NOMO-1 treated with DMSO at 0.1 percent for 48 hours (cell line): ENCODE data around the gene RSL24D1.
A peak's percentile ranks its signal among the peaks of the same experiment; 100 is the strongest.
"Not testable (repeated sequence)": the region's sequence is repeated elsewhere in the genome, so short reads cannot be mapped to it uniquely, and the experiment has no call there.

Experiments
- DNase-seq: peaks from one replicate; lab custom pipeline; 2025; ENCODE audit not compliant: unreplicated experiment; lab: John Stamatoyannopoulos, UW

Gene RSL24D1

DNA sequence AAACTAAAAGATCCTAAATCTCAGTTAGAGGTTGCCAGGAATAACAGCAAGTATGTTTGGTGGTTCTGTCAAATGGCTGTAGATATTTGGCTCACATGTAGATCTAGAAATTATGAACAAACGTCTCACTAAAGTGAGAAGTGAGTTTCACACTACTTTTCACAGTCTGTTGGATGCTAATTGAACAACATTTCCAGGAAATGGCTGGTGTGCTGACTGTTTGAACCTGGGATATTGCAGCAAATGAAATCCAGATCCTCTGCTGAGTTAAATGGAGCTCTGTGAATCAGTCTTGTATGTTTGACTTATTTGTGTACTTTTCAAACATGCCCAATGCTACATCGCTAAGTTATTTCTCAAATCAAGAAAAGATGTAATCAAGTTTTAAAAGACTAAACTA lies 21.3 kb upstream of the RSL24D1 start:
- peak; percentile 12 for DNase-seq

DNA sequence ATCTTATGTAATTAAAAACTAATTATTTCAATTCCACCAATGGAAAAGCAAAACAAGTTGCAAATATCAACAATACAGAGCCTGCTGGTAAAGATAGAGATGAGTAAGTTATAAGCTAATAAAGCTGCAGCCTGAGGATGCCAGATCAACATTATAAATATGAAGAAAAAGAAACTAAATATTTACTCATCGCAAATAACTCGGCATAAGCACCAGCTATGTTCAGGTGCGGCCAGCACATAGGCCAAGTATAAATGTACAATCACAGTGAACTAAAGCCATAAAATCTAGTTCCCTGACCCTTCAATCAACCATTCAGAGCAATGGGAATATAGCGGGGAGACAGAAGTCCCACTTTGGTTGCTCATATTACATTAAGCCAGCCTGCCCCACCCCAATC lies 7.7 kb upstream of the RSL24D1 start:
- no peak for DNase-seq

DNA sequence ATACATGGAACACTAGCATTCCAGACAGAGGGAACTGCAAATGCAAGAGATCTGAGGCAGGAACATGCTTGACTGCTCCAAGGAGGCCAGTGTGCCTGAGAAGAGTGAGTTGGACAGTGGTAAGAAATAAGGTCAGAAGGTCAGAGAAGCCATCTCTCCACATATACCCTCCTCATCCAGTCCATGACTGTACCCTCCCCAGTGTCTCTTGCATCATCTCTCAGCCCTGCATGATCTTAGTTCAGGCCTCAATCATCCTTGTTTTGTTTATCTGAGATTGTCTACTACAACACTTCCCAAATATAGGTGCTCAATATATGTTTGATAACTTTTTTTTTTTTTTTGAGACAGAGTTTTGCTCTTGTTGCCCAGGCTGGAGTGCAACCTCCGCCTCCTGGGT lies 5.5 kb upstream of the RSL24D1 start:
- DNase-seq: no peak

DNA sequence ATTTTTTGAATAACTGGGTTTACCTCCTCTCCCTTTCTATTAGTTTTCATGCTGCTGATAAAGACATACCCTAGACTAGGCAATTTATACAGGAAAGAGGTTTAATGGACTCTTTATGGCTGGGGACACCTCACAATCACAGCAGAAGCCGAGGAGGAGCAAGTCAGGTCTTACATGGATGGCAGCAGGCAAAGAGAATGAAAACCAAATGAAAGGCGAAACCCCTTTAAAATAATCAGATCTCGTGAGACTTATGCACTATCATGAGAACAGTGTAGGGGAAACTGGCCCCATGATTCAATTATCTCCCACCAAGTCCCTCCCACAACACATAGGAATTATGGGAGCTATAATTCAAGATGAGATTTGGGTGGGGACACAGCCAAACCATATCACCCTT lies 2.0 kb upstream of the RSL24D1 start:
- DNase-seq: no peak

DNA sequence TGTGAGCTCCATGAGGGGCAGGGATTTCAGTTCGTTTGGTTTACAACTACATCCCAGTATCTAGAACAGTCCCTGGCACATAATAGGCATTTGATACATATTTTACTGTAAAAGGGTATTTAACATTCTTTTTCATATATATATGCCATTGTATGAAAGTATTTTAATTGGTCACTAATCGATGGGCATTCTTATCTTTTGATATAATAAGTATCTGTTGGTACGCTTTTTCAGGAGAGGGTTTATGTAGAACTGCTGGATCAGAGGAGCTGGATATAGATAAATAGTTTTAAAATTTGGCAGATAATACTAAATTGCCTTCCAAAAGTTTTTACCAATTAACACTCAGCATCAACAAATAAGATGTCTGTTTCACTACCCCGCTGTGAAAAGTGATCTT lies 978 bp upstream of the RSL24D1 start:
- DNase-seq: no peak

- no peak for DNase-seq
Observed at GRCh38 chr15:55197362-55197705, 593 bp upstream of the RSL24D1 start.

- DNase-seq: peak; percentile 60
Observed at GRCh38 chr15:55195996-55196395, 745 bp downstream of the RSL24D1 start.

- peak; percentile 49 for DNase-seq
Observed at GRCh38 chr15:55194256-55194655, 2.5 kb downstream of the RSL24D1 start.

DNA sequence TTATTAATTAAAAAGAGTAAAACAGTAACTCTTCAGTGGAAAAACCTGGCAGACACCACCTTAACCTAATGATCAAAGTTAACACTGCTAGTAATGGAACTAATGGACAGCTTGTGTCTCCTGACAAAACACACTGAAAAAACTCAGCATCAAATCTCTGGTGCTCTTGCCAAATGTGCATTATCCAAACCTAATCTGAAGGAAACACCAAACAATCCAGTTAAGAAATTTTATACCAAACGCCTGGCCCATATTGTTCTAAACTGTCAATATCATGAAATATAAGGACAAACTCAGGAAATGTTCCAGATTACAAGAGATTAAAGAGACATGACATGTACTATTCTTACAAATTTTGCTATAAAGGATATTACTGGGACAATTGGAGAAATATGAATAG lies 10.4 kb downstream of the RSL24D1 start:
- no peak for DNase-seq

GRCh38 chr15:55183679-55184078 lies 13.1 kb downstream of the RSL24D1 start:
- DNase-seq: no peak

DNA sequence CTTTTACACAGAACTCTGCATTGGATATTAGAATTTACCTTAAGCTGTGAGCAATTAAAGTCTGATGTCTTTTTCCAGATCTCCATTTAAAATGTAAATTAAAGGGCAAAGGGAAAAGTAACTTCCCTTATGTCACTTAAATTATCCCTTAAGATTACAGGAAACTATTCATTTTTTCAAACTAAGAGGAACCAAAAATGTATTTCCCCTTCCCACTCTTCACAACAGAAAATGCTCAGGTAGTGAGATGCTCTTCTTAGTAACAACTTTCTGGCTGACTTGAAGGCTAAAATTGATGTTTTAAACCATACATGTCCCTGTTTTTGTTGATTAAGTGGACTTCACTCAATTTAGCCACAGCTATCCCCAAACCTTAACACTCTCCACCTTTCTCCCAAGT lies 17.6 kb downstream of the RSL24D1 start:
- DNase-seq: no peak

- DNase-seq: no peak
Observed at GRCh38 chr15:55170361-55170760, 26.4 kb downstream of the RSL24D1 start.

- DNase-seq: peak; percentile 60
Observed at GRCh38 chr15:55168350-55168974, 28.3 kb downstream of the RSL24D1 start.

GRCh38 chr15:55164284-55164683 lies 32.5 kb downstream of the RSL24D1 start:
- DNase-seq: no peak

- no peak for DNase-seq
Observed at GRCh38 chr15:55151631-55152030, 45.1 kb downstream of the RSL24D1 start.

GRCh38 chr15:55143132-55143531 lies 53.6 kb downstream of the RSL24D1 start:
- DNase-seq: not testable (repeated sequence)

GRCh38 chr15:55133972-55134371 lies 62.8 kb downstream of the RSL24D1 start:
- DNase-seq: no peak

DNA sequence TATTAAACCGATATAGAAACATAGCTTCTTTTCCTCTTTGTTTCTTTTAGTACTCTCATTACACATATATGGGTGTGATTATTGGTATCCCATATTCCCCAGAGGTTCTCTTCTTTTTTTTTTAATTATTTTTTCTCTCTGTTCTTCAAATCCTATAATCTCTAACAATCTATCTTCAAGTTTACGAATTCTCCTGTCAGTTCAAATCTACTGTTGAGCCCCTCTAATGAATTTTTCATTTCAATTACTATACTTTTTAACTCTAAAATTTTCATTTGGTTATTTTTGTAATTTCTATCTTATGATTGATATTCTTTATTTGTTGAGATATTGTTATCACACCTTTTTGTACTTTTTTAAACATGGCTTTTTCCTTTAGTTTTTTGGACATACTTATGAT lies 64.1 kb downstream of the RSL24D1 start:
- no peak for DNase-seq
